ENCODE measurements around the gene NCAPD2.

Gene NCAPD2

DNA sequence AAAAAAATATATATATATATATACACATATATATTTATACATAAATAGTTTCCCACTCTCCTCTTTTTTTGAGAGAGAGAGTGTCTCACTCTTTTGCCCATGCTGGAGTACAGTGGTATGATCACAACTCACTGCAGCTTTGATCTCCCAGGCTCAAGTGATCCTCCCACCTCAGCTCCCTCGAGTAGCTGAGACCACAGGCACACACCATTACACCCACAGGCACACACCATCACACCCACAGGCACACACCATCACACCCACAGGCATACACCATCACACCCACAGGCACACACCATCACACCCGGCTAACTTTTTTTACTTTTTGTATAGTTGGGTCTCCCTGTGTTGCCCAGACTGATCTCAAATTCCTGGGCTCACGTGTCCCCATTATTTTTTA is 26.3 kb downstream of the NCAPD2 start:
- TF ChIP-seq GLIS2 (tag by site-specific recombination; IDR thresholded peaks at IDR 0.05) = no peak
- peak; percentile 99 for TF ChIP-seq EGR2 (tag by site-specific recombination; IDR thresholded peaks at IDR 0.05; ENCODE audit: low read depth)
- TF ChIP-seq ZFHX2 (tag by site-specific recombination; conservative IDR thresholded peaks at IDR 0.05) = peak; percentile 99
- CTCF ChIA-PET = interaction anchor here (0.7 to 1.9 kb wide), 2 partner anchors 55 to 312 kb away, joined by 4 to 5 read pairs; no protein-coding TSS in a partner anchor
- Histone ChIP-seq H3K4me3 (ENCODE audit: low read depth, low read length) (no peak overlapping the region), H3K36me3 (ENCODE audit: control insufficient read depth in 2 of 2, insufficient read depth in 1 of 2, low read length in 2 of 2) (peaks cover 94% of the 10 kb centered on the region in 2 experiments), H3K27ac (ENCODE audit: extremely low read depth, low read depth, low read length) (no peak overlapping the region), H3K9me3 (ENCODE audit: control insufficient read depth, insufficient read depth, low read depth, low read length) (no peaks in the 10 kb centered on the region), H3K4me1 (ENCODE audit: control insufficient read depth, insufficient read depth, low read length) (no peaks in the 10 kb centered on the region)
- POLR2A ChIA-PET = interaction anchor here (0.6 to 0.7 kb wide), 2 partner anchors 48 to 120 kb away, joined by 3 to 4 read pairs; no protein-coding TSS in a partner anchor

DNA sequence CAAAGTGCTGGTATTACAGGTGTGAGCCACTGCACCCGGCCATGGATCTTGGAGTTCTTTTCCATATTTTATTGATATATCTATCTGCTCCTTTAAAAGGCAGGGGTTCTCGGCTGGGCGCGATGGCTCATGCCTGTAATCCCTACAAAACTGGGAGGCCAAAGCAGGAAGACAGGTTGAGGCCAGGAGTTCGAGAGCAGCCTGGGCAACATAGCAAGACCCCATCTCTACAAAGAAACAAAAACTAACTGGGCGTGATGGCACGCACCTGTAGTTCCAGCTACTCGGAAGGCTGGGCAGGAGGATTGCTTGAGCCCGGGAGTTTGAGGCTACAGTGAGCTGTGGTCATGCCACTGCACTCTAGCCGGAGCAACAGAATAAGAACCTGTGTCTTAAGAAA is 28.3 kb downstream of the NCAPD2 start:
- H3K4me3 ChIP-seq (ENCODE audit: low read depth, low read length) = no peak overlapping the region
- H3K4me1 ChIP-seq (ENCODE audit: control insufficient read depth, insufficient read depth, low read length) = no peaks in the 10 kb centered on the region
- TF ChIP-seq EGR2 (tag by site-specific recombination; IDR thresholded peaks at IDR 0.05; ENCODE audit: low read depth) (no peak), ZNF121 (tag by site-specific recombination; IDR thresholded peaks at IDR 0.05) (peak; percentile 89), ZNF37A (tag by site-specific recombination; IDR thresholded peaks at IDR 0.05) (no peak)
- POLR2A ChIA-PET = interaction anchor here (1.7 to 2.9 kb wide), 3 partner anchors 10 to 14 kb away, joined by 4 to 12 read pairs (median 6); partner anchors contain the start of gene GAPDH
- H3K9me3 ChIP-seq (ENCODE audit: control insufficient read depth, insufficient read depth, low read depth, low read length) = no peaks in the 10 kb centered on the region
- CTCF ChIA-PET = no interaction called here
- H3K27ac ChIP-seq (ENCODE audit: extremely low read depth, low read depth, low read length) = no peak overlapping the region
- peaks cover 89 to 96% of the 10 kb centered on the region in 2 experiments for H3K36me3 ChIP-seq (ENCODE audit: control insufficient read depth in 2 of 2, insufficient read depth in 1 of 2, low read length in 2 of 2)

DNA sequence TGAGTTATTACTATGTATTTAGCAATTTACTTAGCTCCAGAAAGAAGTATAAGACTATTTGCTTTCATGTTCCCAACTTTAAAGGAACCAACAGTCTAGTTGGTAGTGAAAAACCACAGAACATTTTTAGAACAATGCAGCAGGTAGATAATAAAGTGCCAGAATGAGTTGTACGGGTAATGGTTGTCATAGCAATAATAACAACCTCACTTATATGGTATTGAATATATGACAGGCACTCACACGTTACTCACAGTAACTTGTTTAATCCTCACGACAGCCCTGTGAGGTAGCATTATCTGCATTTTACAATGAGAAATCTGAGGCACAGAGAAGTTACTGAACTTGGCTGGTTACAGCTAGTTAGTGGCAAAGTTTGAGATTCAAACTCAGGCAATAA is 29.8 kb downstream of the NCAPD2 start:
- TF ChIP-seq ZFP69B (tag by site-specific recombination; IDR thresholded peaks at IDR 0.05) (no peak), ZBTB48 (tag by site-specific recombination; IDR thresholded peaks at IDR 0.05) (no peak), GLI4 (tag by site-specific recombination; IDR thresholded peaks at IDR 0.05) (no peak), ZSCAN16 (tag by site-specific recombination; IDR thresholded peaks at IDR 0.05) (no peak), ZFHX2 (tag by site-specific recombination; conservative IDR thresholded peaks at IDR 0.05) (no peak), KLF9 (tag by site-specific recombination; IDR thresholded peaks at IDR 0.05; ENCODE audit: low read depth) (no peak), OSR2 (tag by site-specific recombination; IDR thresholded peaks at IDR 0.05) (no peak), ZNF37A (tag by site-specific recombination; IDR thresholded peaks at IDR 0.05) (no peak), ZNF707 (tag by site-specific recombination; IDR thresholded peaks at IDR 0.05) (no peak), ZBTB7A (tag by site-specific recombination; IDR thresholded peaks at IDR 0.05; ENCODE audit: low read depth) (no peak), ZNF394 (tag by site-specific recombination; IDR thresholded peaks at IDR 0.05; ENCODE audit: borderline replicate concordance) (no peak)
- TF ChIP-seq, protein P1, sequence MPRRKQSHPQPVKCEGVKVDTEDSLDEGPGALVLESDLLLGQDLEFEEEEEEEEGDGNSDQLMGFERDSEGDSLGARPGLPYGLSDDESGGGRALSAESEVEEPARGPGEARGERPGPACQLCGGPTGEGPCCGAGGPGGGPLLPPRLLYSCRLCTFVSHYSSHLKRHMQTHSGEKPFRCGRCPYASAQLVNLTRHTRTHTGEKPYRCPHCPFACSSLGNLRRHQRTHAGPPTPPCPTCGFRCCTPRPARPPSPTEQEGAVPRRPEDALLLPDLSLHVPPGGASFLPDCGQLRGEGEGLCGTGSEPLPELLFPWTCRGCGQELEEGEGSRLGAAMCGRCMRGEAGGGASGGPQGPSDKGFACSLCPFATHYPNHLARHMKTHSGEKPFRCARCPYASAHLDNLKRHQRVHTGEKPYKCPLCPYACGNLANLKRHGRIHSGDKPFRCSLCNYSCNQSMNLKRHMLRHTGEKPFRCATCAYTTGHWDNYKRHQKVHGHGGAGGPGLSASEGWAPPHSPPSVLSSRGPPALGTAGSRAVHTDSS (tag by site-specific recombination; IDR thresholded peaks at IDR 0.05) = no peak
- TF ChIP-seq, protein P2, sequence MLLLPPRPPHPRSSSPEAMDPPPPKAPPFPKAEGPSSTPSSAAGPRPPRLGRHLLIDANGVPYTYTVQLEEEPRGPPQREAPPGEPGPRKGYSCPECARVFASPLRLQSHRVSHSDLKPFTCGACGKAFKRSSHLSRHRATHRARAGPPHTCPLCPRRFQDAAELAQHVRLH (tag by site-specific recombination; IDR thresholded peaks at IDR 0.05) = no peak
- TF ChIP-seq, protein P3, sequence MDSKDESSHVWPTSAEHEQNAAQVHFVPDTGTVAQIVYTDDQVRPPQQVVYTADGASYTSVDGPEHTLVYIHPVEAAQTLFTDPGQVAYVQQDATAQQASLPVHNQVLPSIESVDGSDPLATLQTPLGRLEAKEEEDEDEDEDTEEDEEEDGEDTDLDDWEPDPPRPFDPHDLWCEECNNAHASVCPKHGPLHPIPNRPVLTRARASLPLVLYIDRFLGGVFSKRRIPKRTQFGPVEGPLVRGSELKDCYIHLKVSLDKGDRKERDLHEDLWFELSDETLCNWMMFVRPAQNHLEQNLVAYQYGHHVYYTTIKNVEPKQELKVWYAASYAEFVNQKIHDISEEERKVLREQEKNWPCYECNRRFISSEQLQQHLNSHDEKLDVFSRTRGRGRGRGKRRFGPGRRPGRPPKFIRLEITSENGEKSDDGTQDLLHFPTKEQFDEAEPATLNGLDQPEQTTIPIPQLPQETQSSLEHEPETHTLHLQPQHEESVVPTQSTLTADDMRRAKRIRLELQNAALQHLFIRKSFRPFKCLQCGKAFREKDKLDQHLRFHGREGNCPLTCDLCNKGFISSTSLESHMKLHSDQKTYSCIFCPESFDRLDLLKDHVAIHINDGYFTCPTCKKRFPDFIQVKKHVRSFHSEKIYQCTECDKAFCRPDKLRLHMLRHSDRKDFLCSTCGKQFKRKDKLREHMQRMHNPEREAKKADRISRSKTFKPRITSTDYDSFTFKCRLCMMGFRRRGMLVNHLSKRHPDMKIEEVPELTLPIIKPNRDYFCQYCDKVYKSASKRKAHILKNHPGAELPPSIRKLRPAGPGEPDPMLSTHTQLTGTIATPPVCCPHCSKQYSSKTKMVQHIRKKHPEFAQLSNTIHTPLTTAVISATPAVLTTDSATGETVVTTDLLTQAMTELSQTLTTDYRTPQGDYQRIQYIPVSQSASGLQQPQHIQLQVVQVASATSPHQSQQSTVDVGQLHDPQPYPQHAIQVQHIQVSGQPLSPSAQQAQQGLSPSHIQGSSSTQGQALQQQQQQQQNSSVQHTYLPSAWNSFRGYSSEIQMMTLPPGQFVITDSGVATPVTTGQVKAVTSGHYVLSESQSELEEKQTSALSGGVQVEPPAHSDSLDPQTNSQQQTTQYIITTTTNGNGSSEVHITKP (tag by site-specific recombination; IDR thresholded peaks at IDR 0.05) = no peak
- TF ChIP-seq, protein P4, sequence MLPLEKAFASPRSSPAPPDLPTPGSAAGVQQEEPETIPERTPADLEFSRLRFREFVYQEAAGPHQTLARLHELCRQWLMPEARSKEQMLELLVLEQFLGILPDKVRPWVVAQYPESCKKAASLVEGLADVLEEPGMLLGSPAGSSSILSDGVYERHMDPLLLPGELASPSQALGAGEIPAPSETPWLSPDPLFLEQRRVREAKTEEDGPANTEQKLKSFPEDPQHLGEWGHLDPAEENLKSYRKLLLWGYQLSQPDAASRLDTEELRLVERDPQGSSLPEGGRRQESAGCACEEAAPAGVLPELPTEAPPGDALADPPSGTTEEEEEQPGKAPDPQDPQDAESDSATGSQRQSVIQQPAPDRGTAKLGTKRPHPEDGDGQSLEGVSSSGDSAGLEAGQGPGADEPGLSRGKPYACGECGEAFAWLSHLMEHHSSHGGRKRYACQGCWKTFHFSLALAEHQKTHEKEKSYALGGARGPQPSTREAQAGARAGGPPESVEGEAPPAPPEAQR (tag by site-specific recombination; IDR thresholded peaks at IDR 0.05) = no peak
- H3K36me3 ChIP-seq (ENCODE audit: control insufficient read depth in 2 of 2, insufficient read depth in 1 of 2, low read length in 2 of 2) = peaks cover 81 to 98% of the 10 kb centered on the region in 2 experiments
- POLR2A ChIA-PET = interaction anchor here (0.5 to 2.9 kb wide), 4 partner anchors 9 to 146 kb away, joined by 3 to 12 read pairs (median 5); partner anchors contain the start of gene GAPDH
- no peaks in the 10 kb centered on the region for H3K9me3 ChIP-seq (ENCODE audit: control insufficient read depth, insufficient read depth, low read depth, low read length)
- H3K4me1 ChIP-seq (ENCODE audit: control insufficient read depth, insufficient read depth, low read length) = no peaks in the 10 kb centered on the region
- no peak overlapping the region for H3K27ac ChIP-seq (ENCODE audit: extremely low read depth, low read depth, low read length)
- H3K4me3 ChIP-seq (ENCODE audit: low read depth, low read length) = no peak overlapping the region
- CTCF ChIA-PET = interaction anchor here (0.7 to 0.8 kb wide), 2 partner anchors 13 to 14 kb away, joined by 4 read pairs; no protein-coding TSS in a partner anchor
